Tibial nerve (tissue), 4 donors: ENCODE results near the gene PTRH1. TPM values are rescaled to one million over a fixed set of nuclear protein-coding genes. Genes with fewer than 3 reads are reported as not detected.

Source experiments
- DNase-seq, 2 donors: peaks; one replicate each; pipeline ENCODE4 v3.0.0-alpha.2; 2019; ENCODE audit warnings: low spot score in 2 of 2
- H3K27ac ChIP-seq, 4 donors: fragments of 200-600 bp; sonication (generic) in 3 of 4; one replicate each; pipeline ENCODE4 v1.5.1; 2017 to 2019; ENCODE audit warnings: mild to moderate bottlenecking in 1 of 4
- H3K27me3 ChIP-seq, 2 donors: fragments of 200-600 bp; sonication (generic) in 1 of 2; one replicate each; pipeline versions ENCODE4 v1.5.1 to v1.6.0; 2017 to 2019
- H3K36me3 ChIP-seq, 3 donors: fragments of 200-600 bp; sonication (generic); one replicate each; pipeline ENCODE4 v1.5.1; 2018 to 2019
- H3K4me1 ChIP-seq, 4 donors: fragments of 200-600 bp; sonication (generic) in 3 of 4; one replicate each; pipeline ENCODE4 v1.5.1; 2017 to 2019
- H3K4me3 ChIP-seq, 4 donors: fragments of 200-600 bp; sonication (generic) in 3 of 4; one replicate each; pipeline ENCODE4 v1.5.1; 2017 to 2019; ENCODE audit warnings: mild to moderate bottlenecking in 1 of 4, moderate library complexity in 1 of 4
- H3K9me3 ChIP-seq, 4 donors: fragments of 200-600 bp; sonication (generic) in 3 of 4; one replicate each; pipeline ENCODE4 v1.5.1; 2017 to 2019
- EP300 ChIP-seq, 2 donors: sonication (generic); formaldehyde crosslinking; IDR thresholded peaks; one replicate each; pipeline ENCODE4 v1.6.1; 2017; ENCODE audit warnings: antibody characterized with exemption in 2 of 2, mild to moderate bottlenecking in 1 of 2
- POLR2A ChIP-seq, 2 donors: fragments of 450-650 bp; IDR thresholded peaks; one replicate each; pipeline ENCODE4 v1.6.1; 2017; ENCODE audit warnings: antibody characterized with exemption in 2 of 2, mild to moderate bottlenecking in 2 of 2, moderate library complexity in 2 of 2
- WGBS, 2 donors: methylation state at CpG; one replicate each; pipeline ENCODE4 v1.1.5; 2018; 5-methylcytosine and 5-hydroxymethylcytosine counted together
- total RNA-seq, 4 donors: library from RNA; depleted of rRNA; stranded (reverse); fragments of >200 nt; gene quantifications; one replicate each; pipeline ENCODE4 v1.1.0, GENCODE V29; 2016
- TF ChIP-seq, protein P1 (sequence below), 5 experiments: fragments of 200-600 bp in 3 of 5; fragments of 450-650 bp in 2 of 5; sonication (generic) in 3 of 5; IDR thresholded peaks; one replicate each; pipeline ENCODE4 v1.5.1; 2016 to 2019; ENCODE audit warnings: antibody characterized with exemption in 5 of 5, mild to moderate bottlenecking in 3 of 5, moderate library complexity in 2 of 5

PTRH1 gene
- total RNA-seq, 4 donors from 2014 or later = 8.4 to 46.7 (median 23.7) TPM

DNA sequence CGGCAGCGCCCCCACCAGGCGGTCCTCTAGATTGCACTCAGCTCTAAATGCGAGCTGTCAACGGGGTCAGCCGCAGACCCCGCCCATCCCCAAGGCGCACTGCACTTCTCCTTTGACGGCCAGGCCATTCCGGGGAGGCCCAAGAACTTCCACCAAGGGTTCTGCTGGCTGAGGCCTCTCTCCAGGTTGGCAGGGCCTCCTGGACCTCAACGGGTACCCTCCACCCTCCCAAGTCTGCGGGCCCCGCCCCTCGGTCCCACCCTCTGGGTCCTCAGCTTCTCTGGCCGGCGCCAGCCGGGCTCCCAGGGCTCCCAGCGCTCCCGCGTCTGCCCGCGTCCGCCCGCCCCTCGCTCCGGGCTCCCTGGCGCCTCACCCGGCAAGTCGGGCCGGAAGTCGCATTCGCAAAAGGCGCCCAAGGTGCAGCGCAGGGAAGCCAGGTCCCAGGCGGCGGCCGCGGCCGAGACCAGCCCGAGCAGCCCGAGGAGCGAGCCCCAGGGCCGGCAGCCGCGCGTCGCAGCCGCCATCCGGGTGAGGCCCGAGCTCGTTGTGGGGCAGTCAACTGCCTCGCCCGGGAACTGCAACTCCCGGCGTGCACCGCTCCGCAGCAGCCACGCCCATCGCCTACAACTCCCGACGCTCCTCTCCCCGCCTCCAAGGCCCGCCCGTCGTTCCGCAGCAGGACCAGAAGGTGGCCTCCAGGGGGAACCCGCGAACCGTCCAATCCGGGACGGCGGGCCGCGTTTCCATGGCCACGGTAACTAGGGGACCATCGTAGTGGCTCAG is 19.5 kb upstream of the PTRH1 start, which contains the start of gene TOR2A:
Gene TOR2A (minus strand): TSS at position 548 of the 783 bp plus-strand sequence. CDS start 24 bp downstream, at position 524.
- Histone ChIP-seq H3K27me3 (no peaks in the 10 kb centered on the region), H3K4me1 (peaks cover 0 to 27% (median 11%) of the 10 kb centered on the region in 4 donors), H3K9me3 (no peaks in the 10 kb centered on the region), H3K27ac (peak within 1 kb of the TSS; percentile 85 to 99 (median 96)), H3K36me3 (peaks cover 0 to 52% (median 0%) of the 10 kb centered on the region in 3 donors), H3K4me3 (peak within 1 kb of the TSS; percentile 56 to 91 (median 84))
- TF ChIP-seq POLR2A (IDR thresholded peaks at IDR 0.05) (peak; percentile 86 to 91), EP300 (IDR thresholded peaks at IDR 0.05) (peak; percentile 78 to 87)
- TF ChIP-seq, protein P1, sequence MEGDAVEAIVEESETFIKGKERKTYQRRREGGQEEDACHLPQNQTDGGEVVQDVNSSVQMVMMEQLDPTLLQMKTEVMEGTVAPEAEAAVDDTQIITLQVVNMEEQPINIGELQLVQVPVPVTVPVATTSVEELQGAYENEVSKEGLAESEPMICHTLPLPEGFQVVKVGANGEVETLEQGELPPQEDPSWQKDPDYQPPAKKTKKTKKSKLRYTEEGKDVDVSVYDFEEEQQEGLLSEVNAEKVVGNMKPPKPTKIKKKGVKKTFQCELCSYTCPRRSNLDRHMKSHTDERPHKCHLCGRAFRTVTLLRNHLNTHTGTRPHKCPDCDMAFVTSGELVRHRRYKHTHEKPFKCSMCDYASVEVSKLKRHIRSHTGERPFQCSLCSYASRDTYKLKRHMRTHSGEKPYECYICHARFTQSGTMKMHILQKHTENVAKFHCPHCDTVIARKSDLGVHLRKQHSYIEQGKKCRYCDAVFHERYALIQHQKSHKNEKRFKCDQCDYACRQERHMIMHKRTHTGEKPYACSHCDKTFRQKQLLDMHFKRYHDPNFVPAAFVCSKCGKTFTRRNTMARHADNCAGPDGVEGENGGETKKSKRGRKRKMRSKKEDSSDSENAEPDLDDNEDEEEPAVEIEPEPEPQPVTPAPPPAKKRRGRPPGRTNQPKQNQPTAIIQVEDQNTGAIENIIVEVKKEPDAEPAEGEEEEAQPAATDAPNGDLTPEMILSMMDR (IDR thresholded peaks at IDR 0.05) = peak; percentile 94 to 99 (median 98)
- peak; percentile 93 to 95 for DNase-seq
- WGBS, 2 donors = 0 to 1% methylated on average over 29 to 54 of the region's 76 CpGs

DNA sequence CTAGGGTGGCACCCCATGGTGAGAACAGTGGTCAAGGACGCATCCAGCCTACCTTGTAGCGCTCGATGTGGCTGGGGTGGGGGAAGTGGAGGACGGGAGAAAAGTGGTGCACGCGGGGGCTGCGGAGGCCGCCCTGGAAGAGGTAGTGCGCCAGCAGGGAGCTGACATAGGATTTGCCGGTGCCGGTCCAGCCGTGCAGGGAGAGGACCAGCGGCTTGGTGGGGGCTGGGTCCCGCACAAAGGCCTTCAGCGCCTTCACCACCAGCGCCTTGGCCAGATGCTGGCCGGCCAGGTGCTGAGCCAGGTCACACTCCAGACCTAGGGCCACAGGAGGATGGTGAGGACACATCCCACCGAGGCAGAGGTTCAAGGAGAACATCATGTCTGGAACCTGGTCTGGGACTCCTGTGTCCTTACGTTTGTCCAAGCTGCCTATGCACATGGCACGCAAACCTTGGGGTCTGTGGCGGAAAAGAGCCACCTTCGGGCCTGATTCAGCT is 18.8 kb upstream of the PTRH1 start:
- TF ChIP-seq, protein P1 (IDR thresholded peaks at IDR 0.05) = no peak
- TF ChIP-seq POLR2A (IDR thresholded peaks at IDR 0.05) = no peak
- TF ChIP-seq EP300 (IDR thresholded peaks at IDR 0.05) = no peak
- DNase-seq = no peak
- H3K36me3 ChIP-seq = peaks cover 0 to 49% (median 0%) of the 10 kb centered on the region in 3 donors
- peak overlapping the region; percentile 85 to 99 (median 96) for H3K27ac ChIP-seq
- peak overlapping the region; percentile 56 to 91 (median 84) for H3K4me3 ChIP-seq
- WGBS, 2 donors = 36 to 46% methylated on average over 5 to 19 of the region's 22 CpGs
- H3K9me3 ChIP-seq = no peaks in the 10 kb centered on the region
- peaks cover 0 to 23% (median 10%) of the 10 kb centered on the region in 4 donors for H3K4me1 ChIP-seq
- no peaks in the 10 kb centered on the region for H3K27me3 ChIP-seq

DNA sequence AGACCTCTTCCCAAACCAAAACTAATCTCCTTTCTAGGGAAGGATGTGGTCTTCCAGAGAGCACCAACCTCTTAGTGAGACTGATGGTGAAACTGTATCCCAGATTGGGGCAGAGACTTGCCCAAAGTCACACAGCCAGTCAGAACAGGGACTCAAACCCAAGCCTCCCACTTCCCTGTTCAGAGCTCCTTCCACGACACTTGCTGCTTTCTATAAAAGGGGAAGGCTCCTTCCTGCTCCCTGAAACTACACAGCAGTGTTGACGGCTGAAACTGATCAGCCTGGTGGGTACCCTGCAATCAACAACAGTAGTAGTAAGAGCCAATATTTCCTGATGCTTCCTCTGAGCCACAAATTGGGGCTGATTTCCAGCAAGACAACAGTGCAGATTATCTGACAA is 18.2 kb upstream of the PTRH1 start:
- no peak for DNase-seq
- TF ChIP-seq, protein P1 (IDR thresholded peaks at IDR 0.05) = no peak
- TF ChIP-seq POLR2A (IDR thresholded peaks at IDR 0.05) (no peak), EP300 (IDR thresholded peaks at IDR 0.05) (no peak)
- Histone ChIP-seq H3K4me1 (peaks cover 0 to 23% (median 10%) of the 10 kb centered on the region in 4 donors), H3K4me3 (no peak overlapping the region), H3K9me3 (no peaks in the 10 kb centered on the region), H3K27me3 (no peaks in the 10 kb centered on the region), H3K36me3 (peaks cover 0 to 42% (median 0%) of the 10 kb centered on the region in 3 donors), H3K27ac (peak overlapping the region in 1 of 4 donors; percentile 10)
- WGBS, 2 donors = 71 to 91% methylated on average over 2 of the region's 2 CpGs

DNA sequence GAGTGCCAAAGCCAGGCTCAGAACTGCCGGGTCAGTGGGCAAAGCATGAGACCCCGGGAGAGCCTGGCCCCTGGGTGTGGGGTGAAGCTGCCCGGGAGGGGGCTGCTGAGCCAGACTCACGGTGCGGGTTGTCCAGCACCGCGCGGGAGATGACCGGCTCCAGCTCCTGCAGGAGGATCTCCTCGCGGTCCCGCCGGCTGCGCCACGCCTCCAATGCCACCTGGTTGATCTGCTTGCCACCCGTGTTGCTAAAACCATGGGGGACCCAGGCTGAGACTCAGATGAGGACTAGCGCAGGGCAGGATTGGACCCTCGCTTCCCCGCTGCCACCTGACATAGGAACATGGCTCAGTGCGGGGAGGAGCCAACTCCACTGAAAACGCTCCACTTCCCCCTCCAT is 17.0 kb upstream of the PTRH1 start:
- peaks cover 0 to 23% (median 10%) of the 10 kb centered on the region in 4 donors for H3K4me1 ChIP-seq
- WGBS, 2 donors = 93 to 94% methylated on average over 21 of the region's 21 CpGs
- no peaks in the 10 kb centered on the region for H3K27me3 ChIP-seq
- TF ChIP-seq EP300 (IDR thresholded peaks at IDR 0.05) (no peak), POLR2A (IDR thresholded peaks at IDR 0.05) (no peak)
- TF ChIP-seq, protein P1 (IDR thresholded peaks at IDR 0.05) = no peak
- no peak overlapping the region for H3K4me3 ChIP-seq
- peaks cover 0 to 38% (median 0%) of the 10 kb centered on the region in 3 donors for H3K36me3 ChIP-seq
- no peak for DNase-seq
- no peaks in the 10 kb centered on the region for H3K9me3 ChIP-seq
- H3K27ac ChIP-seq = no peak overlapping the region

DNA sequence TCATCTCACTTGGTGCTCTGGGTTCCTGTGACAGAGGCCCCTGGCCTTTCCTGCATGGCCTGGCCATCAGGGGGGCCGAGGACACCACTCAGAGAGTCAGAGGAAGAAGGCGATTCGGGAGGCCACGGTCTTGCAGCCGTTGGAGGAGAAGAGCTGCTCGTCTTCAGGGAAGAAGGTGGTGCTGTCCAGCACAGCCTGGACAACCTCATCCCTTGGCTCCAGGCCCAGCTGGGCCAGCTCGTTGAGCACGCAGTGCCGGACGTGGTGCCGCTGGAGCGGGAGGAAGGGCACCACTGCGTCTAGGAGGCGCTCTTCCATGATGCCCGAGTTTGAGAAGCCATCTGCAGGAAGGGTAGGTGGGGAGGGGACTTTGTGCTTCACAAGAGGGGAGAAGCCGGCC is 16.5 kb upstream of the PTRH1 start:
- TF ChIP-seq, protein P1 (IDR thresholded peaks at IDR 0.05) = no peak
- no peak for TF ChIP-seq EP300 (IDR thresholded peaks at IDR 0.05)
- no peak for TF ChIP-seq POLR2A (IDR thresholded peaks at IDR 0.05)
- Histone ChIP-seq H3K9me3 (no peaks in the 10 kb centered on the region), H3K4me1 (peaks cover 0 to 23% (median 10%) of the 10 kb centered on the region in 4 donors), H3K27me3 (no peaks in the 10 kb centered on the region), H3K27ac (no peak overlapping the region), H3K4me3 (no peak overlapping the region), H3K36me3 (peaks cover 0 to 38% (median 0%) of the 10 kb centered on the region in 3 donors)
- WGBS, 2 donors = 53 to 67% methylated on average over 16 of the region's 16 CpGs
- DNase-seq = no peak
